CD4-positive, alpha-beta T cell treated with Interleukin-17A for 1 hour (primary cell): Measurements from ENCODE around the gene DDX17.
A peak's percentile ranks its signal among the peaks of the same experiment; 100 is the strongest.

Experiments used
- DNase-seq: peaks from one replicate; pipeline ENCODE4 v3.0.0-alpha.2; 2020

DDX17 gene

GRCh38 chr22:38465673-38466490 is 40.2 kb downstream of the DDX17 start:
- no peak for DNase-seq

GRCh38 chr22:38464992-38465672 is 41.0 kb downstream of the DDX17 start:
- DNase-seq, result no peak

- no peak for DNase-seq
Measured at GRCh38 chr22:38462960-38463784, 42.9 kb downstream of the DDX17 start.

- peak; percentile 51 for DNase-seq
Measured at GRCh38 chr22:38461414-38462081, 44.6 kb downstream of the DDX17 start.

GRCh38 chr22:38461057-38461413 is 45.1 kb downstream of the DDX17 start:
- no peak for DNase-seq

GRCh38 chr22:38460426-38460840 is 45.7 kb downstream of the DDX17 start:
- no peak for DNase-seq

- DNase-seq, result no peak
Measured at GRCh38 chr22:38456841-38457699, 49.0 kb downstream of the DDX17 start.

- DNase-seq, result no peak
Measured at GRCh38 chr22:38456272-38456835, 49.8 kb downstream of the DDX17 start.

GRCh38 chr22:38455530-38456271 is 50.4 kb downstream of the DDX17 start:
- no peak for DNase-seq

GRCh38 chr22:38455076-38455529 is 51.0 kb downstream of the DDX17 start, which contains the start of gene KCNJ4:
KCNJ4 (minus strand) TSS chr22:38455199; CDS start chr22:38428132, 27,067 bp downstream.
- DNase-seq, result no peak

GRCh38 chr22:38454353-38455075 is 51.6 kb downstream of the DDX17 start:
- peak; percentile 21 for DNase-seq

- DNase-seq, result no peak
Measured at GRCh38 chr22:38453996-38454352, 52.1 kb downstream of the DDX17 start.

- no peak for DNase-seq
Measured at GRCh38 chr22:38453066-38453672, 52.9 kb downstream of the DDX17 start.

GRCh38 chr22:38452373-38453065 is 53.6 kb downstream of the DDX17 start:
- no peak for DNase-seq

GRCh38 chr22:38451864-38452263 is 54.2 kb downstream of the DDX17 start:
- no peak for DNase-seq

GRCh38 chr22:38451404-38451803 is 54.7 kb downstream of the DDX17 start:
- DNase-seq, result no peak

- DNase-seq, result no peak
Measured at GRCh38 chr22:38450234-38450797, 55.8 kb downstream of the DDX17 start.

GRCh38 chr22:38449776-38450175 is 56.3 kb downstream of the DDX17 start:
- DNase-seq, result no peak
